Epithelial cell of esophagus (primary cell): ENCODE measurements around the gene IFNA1.

Source experiments
- DNase-seq: peaks from one replicate; pipeline ENCODE4 v3.0.0; 2010; ENCODE audit warnings: low read depth
- H3K4me3 ChIP-seq: 2 replicates; pipeline ENCODE4 v1.5.1; 2011; ENCODE audit warnings: mild to moderate bottlenecking, low read length, control low read depth
- CTCF ChIP-seq: IDR thresholded peaks from 2 replicates; pipeline ENCODE4 v1.5.1; 2011; ENCODE audit warnings: low read depth, mild to moderate bottlenecking, low read length, control low read depth, inconsistent platforms; ENCODE audit not compliant: insufficient read depth; ENCODE audit errors: missing control alignments

The IFNA1 gene

GRCh38 chr9:21470126-21470525 lies 29.9 kb downstream of the IFNA1 start:
- DNase-seq = no peak
- H3K4me3 ChIP-seq = no peak overlapping the region
- TF ChIP-seq CTCF = no peak

- peak; percentile 10 for TF ChIP-seq CTCF
- H3K4me3 ChIP-seq = no peak overlapping the region
- no peak for DNase-seq
Measured at GRCh38 chr9:21473236-21473635, 33.0 kb downstream of the IFNA1 start.

- TF ChIP-seq CTCF = no peak
- no peak overlapping the region for H3K4me3 ChIP-seq
- DNase-seq = peak; percentile 35
Measured at GRCh38 chr9:21477466-21477865, 37.2 kb downstream of the IFNA1 start.

- no peak overlapping the region for H3K4me3 ChIP-seq
- no peak for TF ChIP-seq CTCF
- no peak for DNase-seq
Measured at GRCh38 chr9:21479152-21479702, 39.0 kb downstream of the IFNA1 start.

GRCh38 chr9:21481470-21482056 lies 41.3 kb downstream of the IFNA1 start:
- no peak for TF ChIP-seq CTCF
- no peak for DNase-seq

GRCh38 chr9:21482213-21482612 lies 42.0 kb downstream of the IFNA1 start, which contains the start of gene IFNE:
Gene IFNE (minus strand): TSS chr9:21482313. CDS start chr9:21481694, 619 bp downstream.
- no peak for TF ChIP-seq CTCF
- no peak for DNase-seq
- H3K4me3 ChIP-seq = no peak within 1 kb of the TSS

More at GRCh38 chr9:21481470-21482056, 41.3 kb downstream of the IFNA1 start:
- no peak overlapping the region for H3K4me3 ChIP-seq
